HepG2 (cell line): ENCODE measurements around the gene ZMYND19. TPM values are rescaled to one million over a fixed set of nuclear protein-coding genes. Genes with fewer than 3 reads are reported as not detected.

Experiments
- ATAC-seq: fragments of 200-7000 bp; cut with Tn5 transposase; 3 replicates; pipeline ENCODE4 v1.9.1; 2020; ENCODE audit warnings: mild to moderate bottlenecking, moderate library complexity
- BruUV-seq: library from RNA; stranded (reverse); fragments of 400-500 nt; replicated peaks from 2 replicates; lab custom pipeline; 2021; lab: Mats Ljungman, UMichigan
- CTCF ChIA-PET: fragments of 300-600 bp; formaldehyde crosslinking; extraction: SDS; loops from one replicate; lab custom pipeline; 2021; ENCODE audit warnings: low total read pairs, inconsistent platforms, low intra/inter-chr PET ratio; lab: Yijun Ruan, JAX
- POLR2A ChIA-PET: fragments of 350-600 bp; sonication (Branson Sonifier 250); formaldehyde crosslinking; loops from one replicate; lab custom pipeline; 2020; ENCODE audit warnings: antibody characterized with exemption, inconsistent platforms; lab: Yijun Ruan, JAX
- DNase-seq: peaks from one replicate; pipeline ENCODE4 v3.0.0-alpha.2; 2015; ENCODE audit warnings: low spot score
- FAIRE-seq: peaks from 3 replicates; lab custom pipeline; 2011; peaks lifted over from hg19 to GRCh38; lab: Jason Lieb, UNC
- H2AFZ ChIP-seq: one replicate; pipeline ENCODE4 v1.6.1; 2011; ENCODE audit warnings: low read length, inconsistent platforms
- H3K27ac ChIP-seq: fragments of 300-600 bp; 3 replicates; pipeline ENCODE4 v1.8.0; 2011; ENCODE audit warnings: mixed run types, mild to moderate bottlenecking, mixed read lengths, low read length, inconsistent platforms; ENCODE audit not compliant: insufficient read depth; ENCODE audit errors: extremely low read length
- H3K27me3 ChIP-seq, 2 experiments: fragments of 200-600 bp in 1 of 2; 2 replicates in 1 of 2; 3 replicates in 1 of 2; pipeline versions ENCODE4 v1.6.0 to v1.8.0; 2011; ENCODE audit warnings: low read length in 2 of 2, mild to moderate bottlenecking in 2 of 2, moderate library complexity in 2 of 2, inconsistent platforms in 1 of 2; ENCODE audit not compliant: insufficient read depth in 2 of 2, control insufficient read depth in 1 of 2
- H3K36me3 ChIP-seq, 2 experiments: fragments of 200-600 bp in 1 of 2; replicated peaks in 1 of 2; 2 replicates in 1 of 2; 3 replicates in 1 of 2; pipeline versions ENCODE4 v1.5.1 to v1.8.0; 2011; ENCODE audit warnings: low read length in 2 of 2, inconsistent platforms in 1 of 2; ENCODE audit not compliant: insufficient read depth in 2 of 2, control insufficient read depth in 1 of 2
- H3K4me1 ChIP-seq: 2 replicates; pipeline ENCODE4 v1.5.1; 2012; ENCODE audit warnings: low read length, inconsistent platforms; ENCODE audit not compliant: insufficient read depth
- H3K4me2 ChIP-seq: 2 replicates; pipeline ENCODE4 v1.6.0; 2011; ENCODE audit warnings: low read depth, low read length, inconsistent platforms
- H3K4me3 ChIP-seq, 3 experiments: fragments of 200-600 bp in 1 of 3; sonication (generic), shearing (Covaris generic) in 1 of 3; replicated peaks in 1 of 3; 2 replicates each; pipeline ENCODE4 v1.5.1; 2011 to 2016; ENCODE audit warnings: low read length in 3 of 3, inconsistent platforms in 2 of 3, low read depth in 2 of 3, mild to moderate bottlenecking in 2 of 3, control low read depth in 1 of 3, mixed read lengths in 1 of 3; ENCODE audit not compliant: insufficient read depth in 1 of 3
- H3K79me2 ChIP-seq: one replicate; pipeline ENCODE4 v1.6.1; 2011; ENCODE audit warnings: low read length, inconsistent platforms; ENCODE audit not compliant: insufficient read depth
- H3K9ac ChIP-seq: 2 replicates; pipeline ENCODE4 v1.6.0; 2011; ENCODE audit warnings: mild to moderate bottlenecking, low read depth, low read length, inconsistent platforms; ENCODE audit not compliant: insufficient read depth
- H3K9me3 ChIP-seq: 2 replicates; pipeline ENCODE4 v1.5.1; 2012; ENCODE audit warnings: mild to moderate bottlenecking, low read length
- H4K20me1 ChIP-seq: 2 replicates; pipeline ENCODE4 v1.6.0; 2011; ENCODE audit warnings: inconsistent platforms, mild to moderate bottlenecking, low read length, moderate library complexity; ENCODE audit not compliant: insufficient read depth
- NCOR1 ChIP-seq: fragments of 200-600 bp; sonication (generic); IDR thresholded peaks from 2 replicates; pipeline ENCODE4 v1.7.0; 2017; ENCODE audit warnings: antibody characterized with exemption, low read length, borderline replicate concordance
- ZNF589 ChIP-seq: sonication (generic); formaldehyde crosslinking; conservative IDR thresholded peaks from 2 replicates; pipeline ENCODE4 v1.8.0; 2022; ENCODE audit warnings: mild to moderate bottlenecking, moderate library complexity, missing genetic modification reagents
- WGBS: methylation state at CpG from one replicate; pipeline ENCODE4 v1.1.6; 2017; ENCODE audit warnings: low lambda C conversion rate; 5-methylcytosine and 5-hydroxymethylcytosine counted together
- in situ Hi-C: cut with HindIII; loops from 2 replicates; pipeline ENCODE4 v1.10.0; 2017; ENCODE audit warnings: low pct_unique_long_range_greater_than_20kb; ENCODE audit not compliant: extremely low pct_ligation_motif_present
- intact Hi-C: fragments of 100-400 bp; cut with micrococcal nuclease; formaldehyde crosslinking; loops from one replicate; pipeline ENCODE4 v1.10.0; 2022; ENCODE audit not compliant: unreplicated experiment
- polyA plus RNA-seq, 8 experiments: library from polyadenylated mRNA; depleted of rRNA in 3 of 8; stranded (reverse) in 7 of 8; unstranded in 1 of 8; fragments of >200 nt; fragmentation: Illumina TruSeq in 4 of 8; extraction: Trizol in 4 of 8; gene quantifications; 2 replicates each; pipeline versions ENCODE4 v1.2.1 to v1.2.3, GENCODE V29; 2011 to 2016; ENCODE audit warnings: low read depth in 4 of 8, missing spikeins in 1 of 8, mixed read lengths in 1 of 8; ENCODE audit not compliant: insufficient read depth in 1 of 8
- total RNA-seq, 5 experiments: library from RNA; depleted of rRNA; stranded (reverse); fragments of >200 nt; fragmentation: Illumina TruSeq; extraction: Trizol; gene quantifications; 2 replicates each; pipeline ENCODE4 v1.2.3, GENCODE V29; 2016; ENCODE audit warnings: low read depth in 1 of 5
- TF ChIP-seq, protein P1 (sequence below): sonication (generic); formaldehyde crosslinking; IDR thresholded peaks from 2 replicates; pipeline ENCODE4 v1.8.0; 2022; ENCODE audit warnings: mild to moderate bottlenecking, missing genetic modification reagents
- TF ChIP-seq, protein P2 (sequence below): sonication (generic); formaldehyde crosslinking; IDR thresholded peaks from 2 replicates; pipeline ENCODE4 v1.4.0; 2020; ENCODE audit warnings: missing genetic modification reagents
- TF ChIP-seq, protein P3 (sequence below): IDR thresholded peaks from 2 replicates; pipeline ENCODE4 v1.6.1; 2016; ENCODE audit warnings: mild to moderate bottlenecking, missing biosample characterization, missing genetic modification reagents
- TF ChIP-seq, protein P4 (sequence below): fragments of 450-650 bp; IDR thresholded peaks from 2 replicates; pipeline ENCODE4 v1.6.1; 2016

The ZMYND19 gene
- total and polyA plus RNA-seq, 2 of the 13 experiments (the other 11 are each of a cell fraction or from before 2014, with no cell fraction given) = 21.3 to 38.7 TPM

DNA sequence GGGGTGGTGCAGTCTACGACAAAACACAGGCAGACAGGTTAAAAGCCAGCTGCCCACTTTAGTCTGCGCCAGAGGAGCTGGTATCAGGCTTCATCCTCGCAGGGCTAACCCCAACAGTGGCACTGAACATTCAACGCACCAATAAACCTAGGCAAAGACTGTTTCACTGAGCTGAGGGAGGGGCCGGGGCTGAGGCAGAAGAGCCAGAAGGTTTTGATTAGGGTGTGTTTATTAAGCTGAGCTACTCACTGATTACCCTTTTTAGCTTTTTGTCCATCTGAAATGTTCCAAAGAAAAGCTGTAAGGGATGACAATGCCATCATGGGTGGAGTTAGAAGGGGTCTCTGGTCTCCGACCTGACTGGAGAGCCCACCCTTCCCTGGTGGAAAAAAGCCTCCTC, 1.4 kb downstream of the ZMYND19 start (continued):
- TF ChIP-seq, protein P1, sequence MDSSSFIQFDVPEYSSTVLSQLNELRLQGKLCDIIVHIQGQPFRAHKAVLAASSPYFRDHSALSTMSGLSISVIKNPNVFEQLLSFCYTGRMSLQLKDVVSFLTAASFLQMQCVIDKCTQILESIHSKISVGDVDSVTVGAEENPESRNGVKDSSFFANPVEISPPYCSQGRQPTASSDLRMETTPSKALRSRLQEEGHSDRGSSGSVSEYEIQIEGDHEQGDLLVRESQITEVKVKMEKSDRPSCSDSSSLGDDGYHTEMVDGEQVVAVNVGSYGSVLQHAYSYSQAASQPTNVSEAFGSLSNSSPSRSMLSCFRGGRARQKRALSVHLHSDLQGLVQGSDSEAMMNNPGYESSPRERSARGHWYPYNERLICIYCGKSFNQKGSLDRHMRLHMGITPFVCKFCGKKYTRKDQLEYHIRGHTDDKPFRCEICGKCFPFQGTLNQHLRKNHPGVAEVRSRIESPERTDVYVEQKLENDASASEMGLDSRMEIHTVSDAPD (CRISPR knock-in tag) = no peak
- TF ChIP-seq ZNF589 (CRISPR knock-in tag) = no peak

DNA sequence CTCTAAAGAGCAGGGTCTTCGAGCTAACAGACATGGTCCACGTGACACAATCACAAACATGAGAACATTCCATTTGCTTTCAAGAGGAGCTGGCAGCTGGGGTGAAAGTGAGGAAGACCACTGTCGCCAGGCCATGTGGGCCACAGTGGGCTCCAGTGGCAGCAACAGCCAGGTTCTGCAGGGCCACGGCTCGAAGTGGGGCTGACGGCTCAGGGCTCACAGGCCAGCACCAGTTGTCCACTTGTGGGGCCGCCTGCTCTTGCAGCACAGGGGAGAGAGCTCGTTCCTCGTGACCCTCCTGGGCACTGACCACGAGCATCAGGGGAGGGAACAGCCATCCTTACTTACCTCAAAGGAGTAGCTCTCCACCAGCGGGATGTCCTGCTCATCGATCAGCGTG, 2.0 kb downstream of the ZMYND19 start:
- Histone ChIP-seq H3K4me3 (no peak overlapping the region), H3K9ac (0 out of 2 replicates have a peak overlapping the region, but pooled peaks have one; percentile 82), H3K9me3 (no peaks in the 10 kb centered on the region), H3K4me1 (peaks cover 38% of the 10 kb centered on the region), H2AFZ (no peak overlapping the region), H3K4me2 (no peak overlapping the region; the same call in 1 of the 2 replicates), H3K79me2 (peaks cover 19% of the 10 kb centered on the region), H3K27me3 (no peaks in the 10 kb centered on the region), H3K27ac (no peak overlapping the region), H4K20me1 (no peaks in the 10 kb centered on the region), H3K36me3 (peaks cover 19 to 47% of the 10 kb centered on the region in 2 experiments)
- no TSS peak for BruUV-seq
- 97% methylated on average over 5 of the region's 13 CpGs for WGBS
- in situ Hi-C loops = no loop called here
- FAIRE-seq (no peak), ATAC-seq (no peak), DNase-seq (no peak)
- CTCF ChIA-PET = no interaction called here
- POLR2A ChIA-PET = interaction anchor here (1.5 to 1.8 kb wide), 2 partner anchors 10 to 17 kb away, joined by 4 to 7 read pairs; partner anchors contain the start of genes ARRDC1 and DPH7
- intact Hi-C loops = no loop called here
- TF ChIP-seq, protein P2, sequence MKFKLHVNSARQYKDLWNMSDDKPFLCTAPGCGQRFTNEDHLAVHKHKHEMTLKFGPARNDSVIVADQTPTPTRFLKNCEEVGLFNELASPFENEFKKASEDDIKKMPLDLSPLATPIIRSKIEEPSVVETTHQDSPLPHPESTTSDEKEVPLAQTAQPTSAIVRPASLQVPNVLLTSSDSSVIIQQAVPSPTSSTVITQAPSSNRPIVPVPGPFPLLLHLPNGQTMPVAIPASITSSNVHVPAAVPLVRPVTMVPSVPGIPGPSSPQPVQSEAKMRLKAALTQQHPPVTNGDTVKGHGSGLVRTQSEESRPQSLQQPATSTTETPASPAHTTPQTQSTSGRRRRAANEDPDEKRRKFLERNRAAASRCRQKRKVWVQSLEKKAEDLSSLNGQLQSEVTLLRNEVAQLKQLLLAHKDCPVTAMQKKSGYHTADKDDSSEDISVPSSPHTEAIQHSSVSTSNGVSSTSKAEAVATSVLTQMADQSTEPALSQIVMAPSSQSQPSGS (CRISPR knock-in tag) = no peak
- no peak for TF ChIP-seq NCOR1
- TF ChIP-seq, protein P3, sequence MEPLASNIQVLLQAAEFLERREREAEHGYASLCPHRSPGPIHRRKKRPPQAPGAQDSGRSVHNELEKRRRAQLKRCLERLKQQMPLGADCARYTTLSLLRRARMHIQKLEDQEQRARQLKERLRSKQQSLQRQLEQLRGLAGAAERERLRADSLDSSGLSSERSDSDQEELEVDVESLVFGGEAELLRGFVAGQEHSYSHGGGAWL = no peak
- TF ChIP-seq, protein P4, sequence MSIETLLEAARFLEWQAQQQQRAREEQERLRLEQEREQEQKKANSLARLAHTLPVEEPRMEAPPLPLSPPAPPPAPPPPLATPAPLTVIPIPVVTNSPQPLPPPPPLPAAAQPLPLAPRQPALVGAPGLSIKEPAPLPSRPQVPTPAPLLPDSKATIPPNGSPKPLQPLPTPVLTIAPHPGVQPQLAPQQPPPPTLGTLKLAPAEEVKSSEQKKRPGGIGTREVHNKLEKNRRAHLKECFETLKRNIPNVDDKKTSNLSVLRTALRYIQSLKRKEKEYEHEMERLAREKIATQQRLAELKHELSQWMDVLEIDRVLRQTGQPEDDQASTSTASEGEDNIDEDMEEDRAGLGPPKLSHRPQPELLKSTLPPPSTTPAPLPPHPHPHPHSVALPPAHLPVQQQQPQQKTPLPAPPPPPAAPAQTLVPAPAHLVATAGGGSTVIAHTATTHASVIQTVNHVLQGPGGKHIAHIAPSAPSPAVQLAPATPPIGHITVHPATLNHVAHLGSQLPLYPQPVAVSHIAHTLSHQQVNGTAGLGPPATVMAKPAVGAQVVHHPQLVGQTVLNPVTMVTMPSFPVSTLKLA = no peak
